GM19193 (cell line): ENCODE measurements around the gene FYN.

Experiments used
- POLR2A ChIP-seq: IDR thresholded peaks from 4 replicates; pipeline ENCODE4 v1.6.1; 2011; ENCODE audit not compliant: insufficient read depth, insufficient read length; ENCODE audit errors: extremely low read depth

FYN gene

DNA sequence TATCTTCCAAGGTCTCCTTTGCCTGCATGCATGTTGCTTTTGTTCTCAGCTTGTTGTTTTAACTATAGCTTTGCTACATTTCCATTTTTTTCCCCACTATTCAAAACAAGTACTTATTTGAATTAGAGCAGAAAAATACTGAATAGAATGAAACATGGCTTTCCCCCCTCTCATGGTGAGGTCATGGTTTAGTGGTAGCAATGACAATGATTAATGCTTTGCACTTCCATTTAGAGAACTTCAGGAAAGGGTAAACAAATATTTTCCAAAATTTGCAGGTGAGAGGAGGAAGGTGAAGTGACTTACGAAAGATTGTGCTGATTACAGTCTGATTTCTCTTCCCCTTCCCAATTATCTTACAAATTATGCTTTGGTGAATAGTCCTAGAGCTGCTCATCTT is 219.8 kb downstream of the FYN start:
- TF ChIP-seq POLR2A, result no peak

DNA sequence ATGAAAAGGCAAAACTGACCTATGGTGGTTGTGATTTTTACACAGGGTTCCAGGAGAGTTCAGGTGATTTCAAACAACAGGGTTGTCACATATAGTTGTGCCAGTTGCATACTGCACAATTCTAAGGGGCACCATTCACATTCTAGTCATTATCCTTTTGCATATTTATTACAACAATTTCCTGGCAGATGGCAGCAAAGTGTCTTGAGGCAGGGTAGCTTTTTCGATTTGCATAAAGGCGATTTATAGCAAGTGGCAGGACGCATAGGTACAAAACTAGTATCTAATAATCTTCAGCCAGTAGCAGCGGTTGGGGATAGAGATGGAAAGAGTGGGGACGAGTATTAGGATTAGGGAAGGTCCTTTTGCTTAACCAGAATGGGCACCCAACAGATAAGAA is 221.1 kb downstream of the FYN start:
- no peak for TF ChIP-seq POLR2A

GRCh38 chr6:111651185-111652034 is 221.8 kb downstream of the FYN start:
- no peak for TF ChIP-seq POLR2A

DNA sequence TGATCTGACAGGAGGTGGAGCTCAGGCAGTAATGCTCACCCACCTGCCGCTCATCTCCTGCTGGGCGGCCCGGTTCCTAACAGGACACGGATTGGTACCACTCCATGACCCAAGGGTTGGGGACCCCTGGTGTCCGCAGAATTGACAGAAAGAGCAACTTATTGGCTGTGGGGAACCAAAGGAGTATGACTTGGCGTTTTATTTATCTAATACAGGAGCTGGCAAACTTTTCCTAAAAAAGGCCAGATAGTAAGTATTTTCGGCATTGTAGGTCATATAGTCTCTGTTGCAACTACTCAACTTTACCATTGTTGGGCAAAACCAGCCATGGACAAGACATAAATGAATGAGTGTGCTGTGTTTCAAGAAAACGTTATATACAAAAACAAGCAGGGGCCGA is 223.2 kb downstream of the FYN start:
- no peak for TF ChIP-seq POLR2A

DNA sequence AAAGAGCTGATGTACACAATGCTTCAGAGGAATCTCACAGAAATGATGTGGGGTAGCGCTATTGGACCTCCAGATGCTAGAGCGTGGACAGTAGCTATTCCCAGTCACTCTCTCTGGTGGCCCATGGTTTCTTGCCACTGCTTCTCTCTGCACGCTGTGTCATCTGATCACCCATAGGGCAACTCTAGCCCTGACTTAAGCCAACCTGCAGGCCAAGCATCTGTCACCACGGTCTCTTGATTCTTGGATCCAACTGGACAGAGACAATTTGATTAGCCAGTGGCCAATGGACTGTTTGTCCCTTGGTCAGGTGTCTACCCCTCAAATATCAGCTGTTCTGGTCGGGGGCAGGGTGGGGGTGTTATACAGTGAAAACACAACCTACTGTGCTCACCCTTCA is 225.2 kb downstream of the FYN start:
- TF ChIP-seq POLR2A, result no peak

GRCh38 chr6:111646942-111647341 is 226.3 kb downstream of the FYN start:
- TF ChIP-seq POLR2A, result no peak

DNA sequence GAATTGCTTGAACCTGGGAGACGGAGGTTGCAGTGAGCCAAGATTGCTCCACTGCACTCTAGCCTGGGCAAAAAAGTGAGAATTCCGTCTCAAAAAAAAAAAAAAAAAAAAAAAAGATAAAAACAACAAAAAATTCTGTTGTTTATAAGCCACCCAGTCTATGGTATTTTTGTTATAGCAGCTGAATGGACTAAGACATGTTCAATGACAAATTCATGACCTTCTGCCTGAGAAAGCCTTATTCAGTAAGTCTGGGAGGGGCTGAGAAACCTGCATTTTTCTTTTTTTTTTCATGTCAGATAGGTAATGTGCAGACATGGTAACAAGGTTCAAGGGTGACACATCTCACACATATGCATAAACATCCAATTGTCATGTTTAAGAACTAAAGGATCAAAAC is 227.2 kb downstream of the FYN start:
- TF ChIP-seq POLR2A, result no peak

DNA sequence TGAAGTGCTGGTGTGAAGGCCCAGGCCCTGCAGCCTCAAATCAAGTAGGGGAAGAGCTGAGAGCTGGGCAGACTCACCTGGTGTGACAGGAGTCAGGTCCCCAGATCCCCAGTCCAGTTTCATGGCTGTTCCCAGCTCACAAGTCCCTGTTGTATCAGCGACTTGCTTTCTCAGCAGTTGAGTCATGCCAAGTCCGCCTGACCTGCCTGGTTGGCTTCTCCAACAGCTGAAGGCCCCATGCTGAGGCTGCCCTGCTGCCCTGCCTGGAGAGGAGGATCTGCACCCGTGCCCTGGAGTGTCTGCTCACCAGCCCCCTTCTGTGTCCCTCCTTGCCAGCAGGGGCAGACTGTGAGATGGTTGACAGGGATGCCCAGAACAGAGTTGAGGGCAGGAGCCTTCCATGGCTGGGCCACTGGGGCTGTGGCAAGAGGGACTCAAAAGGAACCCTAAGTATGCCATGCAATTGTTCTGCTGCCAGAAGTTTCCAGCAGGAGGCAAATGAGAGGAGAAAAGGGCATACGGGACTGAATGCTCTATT is 228.3 kb downstream of the FYN start:
- no peak for TF ChIP-seq POLR2A

DNA sequence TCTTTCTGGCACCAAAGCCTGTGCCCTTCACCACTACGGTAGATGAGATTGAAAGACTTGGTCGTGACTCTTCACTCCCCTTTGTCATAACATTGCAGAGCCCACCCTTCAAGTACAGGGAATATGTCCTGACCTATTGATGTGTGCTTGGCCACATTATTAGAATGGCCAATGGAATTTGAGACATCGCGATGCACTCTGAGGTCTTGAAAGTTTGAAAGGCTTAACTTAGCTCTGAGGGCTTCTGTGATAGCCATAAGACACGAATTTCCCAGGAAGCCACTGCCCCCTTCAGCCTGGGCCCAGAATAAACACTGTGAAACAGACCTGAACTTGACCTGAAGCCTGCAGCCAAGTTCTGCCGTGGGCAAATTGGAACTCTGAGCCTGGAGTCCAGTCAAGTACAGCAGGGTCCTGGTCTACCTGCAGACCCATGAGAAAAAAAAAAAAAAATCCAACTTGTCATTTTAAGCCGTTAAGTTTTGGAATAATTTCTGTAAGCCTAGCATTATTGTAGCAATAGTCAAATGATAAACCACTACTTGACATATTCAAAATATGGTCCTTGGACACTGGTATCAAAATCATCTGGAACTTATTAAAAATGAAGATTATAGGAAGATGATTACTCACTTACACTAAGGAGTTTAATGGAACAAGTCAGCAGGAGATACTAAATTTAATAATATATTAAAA is 230.6 kb downstream of the FYN start:
- no peak for TF ChIP-seq POLR2A

- TF ChIP-seq POLR2A, result no peak
These were observed 234.0 kb downstream of the FYN start for GRCh38 chr6:111639266-111639665.

GRCh38 chr6:111633822-111634221 is 239.4 kb downstream of the FYN start:
- TF ChIP-seq POLR2A, result no peak

DNA sequence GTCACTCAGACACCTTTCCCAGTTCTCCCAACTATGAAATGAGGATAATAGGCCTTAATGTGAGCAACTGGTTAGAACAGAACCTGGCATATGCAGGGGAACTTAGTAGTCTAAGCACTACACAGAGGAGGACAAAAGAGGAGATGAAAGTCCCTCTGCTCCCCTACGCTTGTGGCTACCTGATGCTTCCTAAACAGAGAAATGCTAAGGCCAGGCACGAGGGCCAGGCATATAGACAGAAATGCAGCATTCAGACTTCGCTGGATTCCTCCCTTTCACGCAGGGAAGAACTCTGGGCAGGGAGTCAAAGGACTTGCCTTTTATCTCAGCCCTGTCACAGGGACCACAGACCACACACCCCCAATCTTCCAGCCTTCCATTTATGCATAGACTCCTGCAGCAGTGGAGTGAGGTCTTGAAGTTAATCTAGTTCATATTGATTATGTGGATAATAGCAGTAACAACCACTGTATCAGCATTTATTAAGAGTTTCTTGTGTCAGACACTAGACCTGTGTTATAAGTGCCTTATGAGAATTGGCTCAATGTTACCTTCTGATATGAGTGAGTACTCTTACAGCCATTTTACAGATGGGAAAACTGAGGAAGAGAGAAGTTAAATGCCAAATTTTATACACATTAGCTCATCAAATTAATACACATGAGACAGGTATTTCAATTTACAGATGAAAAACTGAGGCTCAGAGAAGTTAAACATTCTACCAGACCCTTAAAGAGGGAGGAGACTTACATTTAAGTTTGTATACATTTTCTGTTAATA is 240.6 kb downstream of the FYN start:
- no peak for TF ChIP-seq POLR2A

DNA sequence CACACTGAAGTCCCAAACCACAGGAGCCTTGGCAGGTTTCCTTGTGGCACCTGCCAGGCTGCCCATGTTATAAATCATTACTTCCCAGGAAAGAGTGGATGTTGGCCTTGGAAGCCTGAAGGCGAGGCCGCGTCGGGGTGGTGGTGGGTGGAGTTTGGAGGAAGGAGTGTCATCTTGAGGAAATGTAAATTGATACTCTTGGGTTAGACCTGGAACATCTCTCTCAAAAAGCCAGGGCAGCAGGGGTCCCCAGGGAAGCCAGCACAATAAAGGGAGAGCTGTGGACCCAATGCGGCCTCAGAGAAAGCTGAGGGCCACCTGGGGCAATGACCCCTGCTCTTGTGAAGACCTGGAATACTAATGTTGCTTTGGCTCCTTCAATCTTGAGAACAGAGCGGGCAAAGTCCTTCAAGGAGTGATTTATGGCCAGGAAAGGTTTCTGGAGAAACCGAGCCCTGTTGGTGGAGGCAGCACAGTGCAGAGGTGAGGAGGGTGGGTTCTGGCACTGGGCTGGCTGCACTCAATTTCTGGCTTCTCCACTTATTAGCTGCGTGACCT is 241.3 kb downstream of the FYN start:
- TF ChIP-seq POLR2A, result no peak

DNA sequence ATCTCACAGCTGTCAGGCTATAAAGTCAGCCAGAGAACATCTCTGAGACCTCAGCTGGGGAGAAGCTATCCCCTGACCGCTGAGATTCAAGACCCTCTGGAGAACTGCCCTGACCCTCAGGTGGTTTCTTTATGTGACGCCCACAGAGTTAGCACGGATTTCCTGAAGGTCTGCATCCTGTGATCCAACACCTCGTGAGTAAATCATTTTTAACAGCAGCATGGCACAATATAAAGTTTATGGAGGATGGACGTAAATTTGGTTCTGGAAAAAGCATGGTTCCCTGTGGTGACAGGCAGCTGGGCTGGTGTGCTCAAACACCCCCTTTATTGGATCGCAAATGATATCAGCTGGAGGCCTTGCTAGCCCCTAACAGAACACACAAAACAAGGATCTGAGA is 242.2 kb downstream of the FYN start:
- no peak for TF ChIP-seq POLR2A
